Measurements from ENCODE around the gene ALOX12B. TPM values are rescaled to one million over a fixed set of nuclear protein-coding genes. Genes with fewer than 3 reads are reported as not detected.

ALOX12B gene
- total and polyA plus RNA-seq, 2 donors (not counting 1 experiment from before 2014, with no cell fraction given) = 0.57 to 0.69 TPM

DNA sequence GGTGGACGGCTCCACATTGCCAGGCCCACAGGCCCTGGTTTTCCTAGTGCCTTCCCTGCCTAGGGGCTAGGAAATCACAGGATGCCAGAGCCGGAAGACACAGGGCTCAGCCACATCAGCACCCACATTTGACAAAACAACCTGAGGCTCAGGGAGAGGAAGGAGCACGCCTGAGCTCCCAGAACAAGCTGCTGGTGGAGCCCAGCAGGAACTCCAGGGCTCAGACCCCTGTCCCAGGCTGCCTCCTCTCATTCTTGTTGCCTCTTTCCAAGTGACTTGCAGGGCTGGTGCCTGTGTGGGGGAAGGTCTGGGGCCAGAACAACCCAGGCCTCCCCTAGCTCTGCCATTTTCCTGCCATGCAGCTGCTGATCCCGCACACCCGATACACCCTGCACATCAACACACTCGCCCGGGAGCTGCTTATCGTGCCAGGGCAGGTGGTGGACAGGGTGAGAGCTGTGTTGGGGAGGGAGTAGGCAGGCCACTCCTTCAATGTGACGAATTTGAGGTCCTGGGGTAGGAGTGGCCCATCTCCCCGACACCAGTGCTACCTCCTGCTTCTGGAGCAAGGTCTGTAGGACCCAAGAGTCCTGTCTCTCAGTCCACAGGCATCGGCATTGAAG, 41.1 kb downstream of the ALOX12B start:
- Mint-ChIP-seq H3K4me1 (no peaks in the 10 kb centered on the region), H3K27me3 (peaks cover 23% of the 10 kb centered on the region), H3K9me3 (ENCODE audit: insufficient read depth) (no peaks in the 10 kb centered on the region), H3K27ac (no peak overlapping the region), H3K4me3 (no peak overlapping the region)
- ChIA-PET CTCF (no interaction called here), POLR2A (no interaction called here)
- TF ChIP-seq, protein P1, sequence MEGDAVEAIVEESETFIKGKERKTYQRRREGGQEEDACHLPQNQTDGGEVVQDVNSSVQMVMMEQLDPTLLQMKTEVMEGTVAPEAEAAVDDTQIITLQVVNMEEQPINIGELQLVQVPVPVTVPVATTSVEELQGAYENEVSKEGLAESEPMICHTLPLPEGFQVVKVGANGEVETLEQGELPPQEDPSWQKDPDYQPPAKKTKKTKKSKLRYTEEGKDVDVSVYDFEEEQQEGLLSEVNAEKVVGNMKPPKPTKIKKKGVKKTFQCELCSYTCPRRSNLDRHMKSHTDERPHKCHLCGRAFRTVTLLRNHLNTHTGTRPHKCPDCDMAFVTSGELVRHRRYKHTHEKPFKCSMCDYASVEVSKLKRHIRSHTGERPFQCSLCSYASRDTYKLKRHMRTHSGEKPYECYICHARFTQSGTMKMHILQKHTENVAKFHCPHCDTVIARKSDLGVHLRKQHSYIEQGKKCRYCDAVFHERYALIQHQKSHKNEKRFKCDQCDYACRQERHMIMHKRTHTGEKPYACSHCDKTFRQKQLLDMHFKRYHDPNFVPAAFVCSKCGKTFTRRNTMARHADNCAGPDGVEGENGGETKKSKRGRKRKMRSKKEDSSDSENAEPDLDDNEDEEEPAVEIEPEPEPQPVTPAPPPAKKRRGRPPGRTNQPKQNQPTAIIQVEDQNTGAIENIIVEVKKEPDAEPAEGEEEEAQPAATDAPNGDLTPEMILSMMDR (IDR thresholded peaks at IDR 0.05) = no peak
- no peak for TF ChIP-seq EZH2 (IDR thresholded peaks at IDR 0.05; ENCODE audit: borderline replicate concordance, insufficient read depth, low read depth, low read length, poor library complexity, severe bottlenecking)
- Histone ChIP-seq H3K4me1 (ENCODE audit: control insufficient read depth in 2 of 2, insufficient read depth in 2 of 2, low read length in 2 of 2) (no peaks in the 10 kb centered on the region), H3K9ac (ENCODE audit: low read length) (no peak overlapping the region), H3K36me3 (replicated peaks in 1 of 2; ENCODE audit: control extremely low read depth in 1 of 2, control insufficient read depth in 1 of 2, extremely low read depth in 1 of 2, insufficient read depth in 2 of 2, low read length in 1 of 2) (no peaks in the 10 kb centered on the region), H3K79me2 (ENCODE audit: control insufficient read depth, insufficient read depth, low read length) (no peaks in the 10 kb centered on the region), H3K27ac (ENCODE audit: low read length in 2 of 2) (no peak overlapping the region), H3K9me3 (ENCODE audit: control extremely low read depth in 1 of 3, control insufficient read depth in 2 of 3, insufficient read depth in 1 of 3, low read length in 2 of 3) (no peaks in the 10 kb centered on the region), H3K4me2 (replicated peaks; ENCODE audit: low read depth, low read length, poor library complexity, severe bottlenecking) (no peak overlapping the region), H4K20me1 (ENCODE audit: control insufficient read depth, insufficient read depth, low read length, poor library complexity, severe bottlenecking) (no peaks in the 10 kb centered on the region), H3K4me3 (ENCODE audit: control extremely low read depth in 1 of 5, extremely low read depth in 1 of 5, insufficient read depth in 1 of 5, low read depth in 2 of 5, low read length in 4 of 5) (no peak overlapping the region), H3K27me3 (replicated peaks in 1 of 4; ENCODE audit: control extremely low read depth in 1 of 4, control insufficient read depth in 3 of 4, insufficient read depth in 4 of 4, low read length in 3 of 4) (peaks cover 0 to 3% (median 0%) of the 10 kb centered on the region in 4 experiments), H2AFZ (ENCODE audit: insufficient read depth, low read depth, low read length, poor library complexity, severe bottlenecking) (no peak overlapping the region)
- DNase-seq (no peak), ATAC-seq (ENCODE audit: low read depth) (no peak)
- intact Hi-C loops (cut with micrococcal nuclease) = no loop called here
- WGBS (ENCODE audit: insufficient coverage) = 94% methylated on average over 6 of the region's 11 CpGs

Data from B cell (primary cell).